ENCODE results near the gene ADAMTSL4. TPM values are rescaled to one million over a fixed set of nuclear protein-coding genes. Genes with fewer than 3 reads are reported as not detected.
A peak's percentile ranks its signal among the peaks of the same experiment; 100 is the strongest.

The ADAMTSL4 gene
- total RNA-seq, 1 donor from 2014 or later, result 46.3 TPM

- Histone ChIP-seq H3K27me3 (ENCODE audit: low read depth) (no peaks in the 10 kb centered on the region), H3K4me3 (no peak overlapping the region), H3K9me3 (replicated peaks) (no peaks in the 10 kb centered on the region), H3K27ac (replicated peaks) (peak overlapping the region; percentile 44), H3K36me3 (no peaks in the 10 kb centered on the region), H3K4me1 (peaks cover 23% of the 10 kb centered on the region)
- intact Hi-C loops (cut with micrococcal nuclease), result loop anchor here (10.0 kb wide), 1 partner anchor 53 kb away; no protein-coding TSS in a partner anchor
- DNase-seq, result no peak
- TF ChIP-seq, protein P1, sequence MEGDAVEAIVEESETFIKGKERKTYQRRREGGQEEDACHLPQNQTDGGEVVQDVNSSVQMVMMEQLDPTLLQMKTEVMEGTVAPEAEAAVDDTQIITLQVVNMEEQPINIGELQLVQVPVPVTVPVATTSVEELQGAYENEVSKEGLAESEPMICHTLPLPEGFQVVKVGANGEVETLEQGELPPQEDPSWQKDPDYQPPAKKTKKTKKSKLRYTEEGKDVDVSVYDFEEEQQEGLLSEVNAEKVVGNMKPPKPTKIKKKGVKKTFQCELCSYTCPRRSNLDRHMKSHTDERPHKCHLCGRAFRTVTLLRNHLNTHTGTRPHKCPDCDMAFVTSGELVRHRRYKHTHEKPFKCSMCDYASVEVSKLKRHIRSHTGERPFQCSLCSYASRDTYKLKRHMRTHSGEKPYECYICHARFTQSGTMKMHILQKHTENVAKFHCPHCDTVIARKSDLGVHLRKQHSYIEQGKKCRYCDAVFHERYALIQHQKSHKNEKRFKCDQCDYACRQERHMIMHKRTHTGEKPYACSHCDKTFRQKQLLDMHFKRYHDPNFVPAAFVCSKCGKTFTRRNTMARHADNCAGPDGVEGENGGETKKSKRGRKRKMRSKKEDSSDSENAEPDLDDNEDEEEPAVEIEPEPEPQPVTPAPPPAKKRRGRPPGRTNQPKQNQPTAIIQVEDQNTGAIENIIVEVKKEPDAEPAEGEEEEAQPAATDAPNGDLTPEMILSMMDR (IDR thresholded peaks at IDR 0.05; ENCODE audit: borderline replicate concordance), result no peak
These were observed 21.0 kb upstream of the ADAMTSL4 start for GRCh38 chr1:150528196-150528595.

DNA sequence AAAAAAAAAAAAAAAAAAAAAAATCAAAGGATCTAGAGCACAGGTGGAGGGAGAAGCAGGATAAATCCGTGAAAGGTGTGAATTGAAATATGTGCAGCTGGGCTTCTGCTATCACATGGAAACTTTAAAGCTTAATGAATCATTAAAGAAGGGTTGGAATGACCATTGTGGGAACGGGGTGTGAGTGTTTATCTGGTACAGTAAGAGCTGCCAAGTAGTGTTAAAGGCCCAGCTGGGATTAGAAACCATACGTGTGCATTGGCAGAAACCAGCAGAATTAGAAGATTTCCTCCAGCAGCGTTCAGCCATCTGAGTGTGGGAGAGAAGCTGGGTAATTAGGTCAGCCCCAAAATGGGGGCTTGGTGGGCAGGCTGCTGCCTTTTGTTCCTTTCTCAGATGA is 20.2 kb upstream of the ADAMTSL4 start:
- H3K9me3 ChIP-seq (replicated peaks), result no peaks in the 10 kb centered on the region
- H3K27me3 ChIP-seq (ENCODE audit: low read depth), result no peaks in the 10 kb centered on the region
- H3K27ac ChIP-seq (replicated peaks), result peak overlapping the region; percentile 44
- DNase-seq, result no peak
- H3K36me3 ChIP-seq, result no peaks in the 10 kb centered on the region
- no peak overlapping the region for H3K4me3 ChIP-seq
- peaks cover 30% of the 10 kb centered on the region for H3K4me1 ChIP-seq
- TF ChIP-seq, protein P1 (IDR thresholded peaks at IDR 0.05; ENCODE audit: borderline replicate concordance), result no peak
- intact Hi-C loops (cut with micrococcal nuclease), result loop anchor here (10.0 kb wide), 1 partner anchor 54 kb away; no protein-coding TSS in a partner anchor

- Histone ChIP-seq H3K9me3 (replicated peaks) (no peaks in the 10 kb centered on the region), H3K4me3 (no peak overlapping the region), H3K4me1 (peaks cover 43% of the 10 kb centered on the region), H3K36me3 (no peaks in the 10 kb centered on the region), H3K27me3 (ENCODE audit: low read depth) (no peaks in the 10 kb centered on the region), H3K27ac (replicated peaks) (no peak overlapping the region)
- TF ChIP-seq, protein P1 (IDR thresholded peaks at IDR 0.05; ENCODE audit: borderline replicate concordance), result no peak
- intact Hi-C loops (cut with micrococcal nuclease), result no loop called here
- no peak for DNase-seq
These were observed 18.6 kb upstream of the ADAMTSL4 start for GRCh38 chr1:150530491-150531159.

DNA sequence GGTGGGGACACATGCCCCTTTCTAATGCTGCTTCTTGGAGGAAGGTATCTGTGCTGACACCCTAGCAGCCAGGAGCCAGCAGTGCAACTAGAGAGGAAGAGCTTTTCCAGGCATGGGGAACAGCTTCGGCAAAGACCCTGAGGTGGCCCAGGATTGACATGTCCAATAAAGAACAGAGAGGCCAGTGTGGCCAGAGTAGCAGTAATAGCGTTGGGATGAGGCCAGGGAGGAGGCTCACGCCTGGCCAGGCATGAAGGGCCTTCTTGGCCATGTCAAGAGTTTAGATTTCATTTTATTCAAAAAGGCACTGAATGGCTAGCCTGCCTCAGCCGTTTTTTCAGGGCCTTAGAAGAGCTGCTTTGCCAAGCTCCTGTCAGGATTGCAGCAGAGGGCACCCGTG is 16.3 kb upstream of the ADAMTSL4 start:
- H3K27ac ChIP-seq (replicated peaks), result peak overlapping the region; percentile 83
- no peaks in the 10 kb centered on the region for H3K27me3 ChIP-seq (ENCODE audit: low read depth)
- intact Hi-C loops (cut with micrococcal nuclease), result no loop called here
- peaks cover 50% of the 10 kb centered on the region for H3K4me1 ChIP-seq
- no peaks in the 10 kb centered on the region for H3K9me3 ChIP-seq (replicated peaks)
- TF ChIP-seq, protein P1 (IDR thresholded peaks at IDR 0.05; ENCODE audit: borderline replicate concordance), result no peak
- H3K4me3 ChIP-seq, result no peak overlapping the region
- DNase-seq, result no peak
- no peaks in the 10 kb centered on the region for H3K36me3 ChIP-seq

DNA sequence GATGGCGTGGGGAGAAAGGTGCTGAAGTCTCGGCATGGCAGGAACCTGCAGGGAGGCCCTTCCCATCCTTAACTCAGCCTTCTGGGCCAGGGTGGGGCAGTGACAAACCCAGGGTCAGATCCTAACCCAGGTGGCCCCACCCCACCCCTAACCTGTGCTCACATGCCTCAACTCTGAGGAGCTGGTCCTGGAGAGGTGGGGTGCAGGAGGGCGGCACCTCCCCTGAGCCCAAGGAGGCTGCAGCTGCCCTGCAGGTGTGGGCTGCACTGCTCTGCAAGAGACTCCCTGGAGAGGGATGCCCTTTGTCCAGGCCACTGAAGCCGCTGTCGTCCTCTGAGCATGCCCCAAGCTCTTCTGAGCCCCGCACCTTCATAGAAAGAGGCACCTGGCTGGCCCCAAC is 15.2 kb upstream of the ADAMTSL4 start:
- Histone ChIP-seq H3K9me3 (replicated peaks) (no peaks in the 10 kb centered on the region), H3K36me3 (no peaks in the 10 kb centered on the region), H3K4me3 (no peak overlapping the region), H3K4me1 (peaks cover 43% of the 10 kb centered on the region), H3K27me3 (ENCODE audit: low read depth) (no peaks in the 10 kb centered on the region), H3K27ac (replicated peaks) (peak overlapping the region; percentile 83)
- TF ChIP-seq, protein P1 (IDR thresholded peaks at IDR 0.05; ENCODE audit: borderline replicate concordance), result no peak
- intact Hi-C loops (cut with micrococcal nuclease), result no loop called here
- DNase-seq, result no peak

Measured in left ventricle myocardium inferior (tissue), 1 donor.